Endothelial cell of umbilical vein (primary cell): ENCODE measurements around the gene NAA20. TPM values are rescaled to one million over a fixed set of nuclear protein-coding genes. Genes with fewer than 3 reads are reported as not detected.

ENCODE experiments used
- BruUV-seq: library from RNA; stranded (reverse); fragments of 400-500 nt; replicated peaks from 2 replicates; lab custom pipeline; 2021; lab: Mats Ljungman, UMichigan
- CTCF ChIA-PET: fragments of 300-600, 350-600 bp; sonication (Branson Sonifier 250); formaldehyde crosslinking; loops from one replicate; lab custom pipeline; 2021; ENCODE audit warnings: antibody characterized with exemption, inconsistent platforms; lab: Charles Lee
- POLR2A ChIA-PET: fragments of 300-600, 350-600 bp; sonication (Branson Sonifier 250); formaldehyde crosslinking; loops from one replicate; lab custom pipeline; 2021; ENCODE audit warnings: antibody characterized with exemption, inconsistent platforms; lab: Charles Lee
- DNase-seq: peaks from one replicate; pipeline ENCODE4 v3.0.0-alpha.2; 2011; ENCODE audit warnings: low read depth, low spot score
- FAIRE-seq: peaks from 2 replicates; lab custom pipeline; 2011; peaks lifted over from hg19 to GRCh38; lab: Jason Lieb, UNC
- H2AFZ ChIP-seq: 2 replicates; pipeline ENCODE4 v1.6.0; 2012; ENCODE audit warnings: low read depth, low read length, control low read depth, inconsistent platforms
- H3K27ac ChIP-seq: 2 replicates; pipeline ENCODE4 v1.5.1; 2011; ENCODE audit warnings: low read depth, mild to moderate bottlenecking, control low read depth, low read length, moderate library complexity; ENCODE audit not compliant: insufficient read depth
- H3K27me3 ChIP-seq, 2 experiments: 2 replicates each; pipeline versions ENCODE4 v1.6.0 to v1.6.1; 2011; ENCODE audit warnings: low read length in 2 of 2, mixed read lengths in 1 of 2; ENCODE audit not compliant: control insufficient read depth in 2 of 2, insufficient read depth in 2 of 2
- H3K36me3 ChIP-seq, 2 experiments: 2 replicates in 1 of 2; 3 replicates in 1 of 2; pipeline ENCODE4 v1.5.1; 2011; ENCODE audit warnings: low read length in 2 of 2, mild to moderate bottlenecking in 1 of 2, moderate library complexity in 1 of 2; ENCODE audit not compliant: control insufficient read depth in 2 of 2, insufficient read depth in 2 of 2; ENCODE audit errors: extremely low read depth in 1 of 2
- H3K4me1 ChIP-seq: 3 replicates; pipeline ENCODE4 v1.5.1; 2011; ENCODE audit warnings: mild to moderate bottlenecking, low read length; ENCODE audit not compliant: control insufficient read depth, insufficient read depth; ENCODE audit errors: extremely low read depth
- H3K4me2 ChIP-seq: 2 replicates; pipeline ENCODE4 v1.6.1; 2011; ENCODE audit warnings: low read length, control low read depth, mixed read lengths; ENCODE audit not compliant: insufficient read depth
- H3K4me3 ChIP-seq, 3 experiments: fragments of 200-600 bp in 1 of 3; sonication (generic), shearing (Covaris generic) in 1 of 3; replicated peaks in 1 of 3; 2 replicates each; pipeline ENCODE4 v1.5.1; 2011 to 2016; ENCODE audit warnings: control low read depth in 3 of 3, low read length in 3 of 3, mild to moderate bottlenecking in 2 of 3, inconsistent platforms in 1 of 3, low read depth in 1 of 3, moderate library complexity in 1 of 3; ENCODE audit not compliant: insufficient read depth in 1 of 3
- H3K79me2 ChIP-seq: 2 replicates; pipeline ENCODE4 v1.6.0; 2012; ENCODE audit warnings: low read length, inconsistent platforms; ENCODE audit not compliant: control insufficient read depth, insufficient read depth
- H3K9ac ChIP-seq: replicated peaks from 2 replicates; pipeline ENCODE3; 2011; ENCODE audit warnings: low read length, control low read depth; ENCODE audit not compliant: insufficient read depth; ENCODE audit errors: extremely low read depth
- H3K9me1 ChIP-seq: replicated peaks from 3 replicates; pipeline ENCODE4 v1.6.0; 2011; ENCODE audit warnings: mild to moderate bottlenecking, low read length; ENCODE audit not compliant: control insufficient read depth, insufficient read depth; ENCODE audit errors: extremely low read depth
- H3K9me3 ChIP-seq: replicated peaks from 2 replicates; pipeline ENCODE4 v1.5.1; 2012; ENCODE audit warnings: low read length, inconsistent platforms; ENCODE audit not compliant: control insufficient read depth, insufficient read depth
- H4K20me1 ChIP-seq: replicated peaks from 2 replicates; pipeline ENCODE3; 2011; ENCODE audit warnings: mild to moderate bottlenecking, low read length; ENCODE audit not compliant: control insufficient read depth, insufficient read depth; ENCODE audit errors: extremely low read depth
- FOS ChIP-seq: IDR thresholded peaks from 2 replicates; pipeline ENCODE4 v1.6.1; 2011; ENCODE audit warnings: mild to moderate bottlenecking, low read length, moderate library complexity, borderline replicate concordance; ENCODE audit not compliant: insufficient read depth
- GATA2 ChIP-seq: IDR thresholded peaks from 2 replicates; pipeline ENCODE4 v1.7.0; 2011; ENCODE audit warnings: low read depth, mild to moderate bottlenecking, moderate library complexity, mixed read lengths, low read length; ENCODE audit not compliant: insufficient read length, insufficient read depth
- JUN ChIP-seq: IDR thresholded peaks from 2 replicates; pipeline ENCODE4 v1.6.1; 2011; ENCODE audit warnings: borderline replicate concordance, low read depth; ENCODE audit not compliant: insufficient read length, insufficient read depth
- MYC ChIP-seq: IDR thresholded peaks from one replicate; pipeline ENCODE4 v1.6.1; 2011; ENCODE audit warnings: mild to moderate bottlenecking, low read depth, low read length
- POLR2A ChIP-seq: IDR thresholded peaks from 2 replicates; pipeline ENCODE4 v1.6.1; 2012; ENCODE audit warnings: low read depth, mild to moderate bottlenecking, control low read depth, low read length
- POLR2AphosphoS5 ChIP-seq: IDR thresholded peaks from 2 replicates; pipeline ENCODE4 v1.6.1; 2012; ENCODE audit warnings: low read depth, mild to moderate bottlenecking, control low read depth, low read length, moderate library complexity; ENCODE audit not compliant: insufficient read depth
- dilution Hi-C: fragments of 300-500 bp; cut with MboI; formaldehyde crosslinking; loops from one replicate; pipeline ENCODE4 v1.15.0; 2019; ENCODE audit warnings: low sequenced_read_pairs; ENCODE audit not compliant: extremely low pct_ligation_motif_present
- intact Hi-C: fragments of 100-400 bp; cut with micrococcal nuclease; formaldehyde crosslinking; loops from one replicate; pipeline ENCODE4 v1.10.0; 2022
- polyA plus RNA-seq, 4 experiments: library from polyadenylated mRNA; depleted of rRNA in 3 of 4; stranded (reverse) in 3 of 4; unstranded in 1 of 4; fragments of >200 nt; gene quantifications; 2 replicates each; pipeline versions ENCODE4 v1.2.1 to v1.2.3, GENCODE V29; 2011 to 2012; ENCODE audit warnings: missing spikeins in 1 of 4
- total RNA-seq: library from RNA; stranded (reverse); gene quantifications from 2 replicates; pipeline ENCODE4 v1.2.3, GENCODE V29; 2021
- TF ChIP-seq, protein P1 (sequence below), 2 donors: IDR thresholded peaks; 1 replicate in 1 of 2; 2 replicates in 1 of 2; pipeline ENCODE4 v1.5.1; 2011; ENCODE audit warnings: low read length in 2 of 2, mild to moderate bottlenecking in 2 of 2, moderate library complexity in 2 of 2, control low read depth in 1 of 2, inconsistent platforms in 1 of 2, low read depth in 1 of 2; ENCODE audit not compliant: insufficient read depth in 1 of 2; ENCODE audit errors: extremely low read depth in 1 of 2
- TF ChIP-seq, protein P2 (sequence below): IDR thresholded peaks from 2 replicates; pipeline ENCODE4 v1.6.1; 2011; ENCODE audit not compliant: insufficient read depth, insufficient read length

NAA20 gene
- total and polyA plus RNA-seq, 2 donors (not counting 3 experiments of a cell fraction or from before 2014, with no cell fraction given) = 48.6 to 77.3 TPM

DNA sequence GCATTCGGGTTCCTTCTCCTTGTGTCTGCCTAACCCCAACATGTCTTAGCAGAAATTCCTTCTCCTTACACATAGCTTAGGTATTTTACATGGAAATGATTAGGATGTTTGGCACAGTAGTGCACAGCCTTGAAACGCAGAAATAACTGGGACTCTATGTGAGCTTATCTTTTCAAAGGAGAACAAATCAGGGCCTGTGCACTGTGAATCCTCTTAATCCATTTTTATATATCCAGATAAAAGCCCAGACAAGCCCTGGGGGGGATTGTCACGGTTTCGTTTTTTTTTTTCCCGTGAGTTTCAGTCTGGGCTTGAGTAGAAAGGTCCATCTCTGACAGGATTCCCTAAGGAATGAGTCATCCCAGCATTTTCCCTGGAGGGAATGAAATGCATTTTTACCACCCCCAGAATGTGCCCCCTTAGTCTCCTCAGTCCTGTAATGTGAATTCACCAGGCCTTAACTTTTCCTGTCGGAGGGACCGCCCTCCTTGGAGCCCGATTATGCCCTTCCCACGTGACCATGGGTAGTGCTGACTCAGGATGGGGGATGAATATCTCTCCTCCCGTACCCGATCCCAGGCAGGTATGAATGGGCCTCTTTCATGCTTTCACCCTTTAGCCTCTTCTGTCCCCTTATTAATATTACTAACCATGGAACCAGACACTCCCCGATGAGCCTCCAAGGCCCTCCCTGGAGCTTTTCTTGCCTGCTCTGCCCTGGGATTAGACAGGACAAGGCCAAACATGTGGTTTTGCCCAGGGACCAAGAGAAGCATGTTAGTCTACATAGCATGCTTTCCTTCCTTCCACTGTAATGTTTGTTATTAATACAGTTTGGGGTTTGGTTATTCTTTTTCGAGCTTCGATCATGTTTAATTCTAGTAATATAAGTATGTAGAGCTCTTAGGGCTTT, 23.9 kb upstream of the NAA20 start:
- POLR2A ChIA-PET = interaction anchor here (0.6 to 2.0 kb wide), 6 partner anchors 16 to 179 kb away, joined by 3 to 7 read pairs (median 4); no protein-coding TSS in a partner anchor
- DNase-seq = peak; percentile 86
- peaks cover 6 to 11% of the 10 kb centered on the region in 2 experiments for H3K36me3 ChIP-seq
- no peaks in the 10 kb centered on the region for H3K9me3 ChIP-seq
- CTCF ChIA-PET = interaction anchor here (0.7 to 3.6 kb wide), 24 partner anchors 9 to 299 kb away, joined by 3 to 60 read pairs (median 4); partner anchors contain the start of genes CFAP61, CRNKL1 and RIN2
- no peak overlapping the region for H3K4me3 ChIP-seq
- FAIRE-seq = peak; percentile 88
- intact Hi-C loops (loop anchor here (1.0 kb wide), 6 partner anchors 16 to 176 kb away; no protein-coding TSS in a partner anchor), dilution Hi-C loops (loop anchor here (25.0 kb wide), 1 partner anchor 181 kb away; no protein-coding TSS in a partner anchor)
- H3K27ac ChIP-seq = peak overlapping the region; percentile 95
- H2AFZ ChIP-seq = no peak overlapping the region
- peak overlapping the region; percentile 59 for H3K4me2 ChIP-seq
- BruUV-seq = TSS peak; percentile 26
- TF ChIP-seq POLR2A = peak; percentile 7
- TF ChIP-seq JUN = peak; percentile 63
- peak; percentile 75 for TF ChIP-seq FOS
- peak; percentile 54 for TF ChIP-seq POLR2AphosphoS5
- TF ChIP-seq GATA2 = peak; percentile 52
- TF ChIP-seq, protein P1, sequence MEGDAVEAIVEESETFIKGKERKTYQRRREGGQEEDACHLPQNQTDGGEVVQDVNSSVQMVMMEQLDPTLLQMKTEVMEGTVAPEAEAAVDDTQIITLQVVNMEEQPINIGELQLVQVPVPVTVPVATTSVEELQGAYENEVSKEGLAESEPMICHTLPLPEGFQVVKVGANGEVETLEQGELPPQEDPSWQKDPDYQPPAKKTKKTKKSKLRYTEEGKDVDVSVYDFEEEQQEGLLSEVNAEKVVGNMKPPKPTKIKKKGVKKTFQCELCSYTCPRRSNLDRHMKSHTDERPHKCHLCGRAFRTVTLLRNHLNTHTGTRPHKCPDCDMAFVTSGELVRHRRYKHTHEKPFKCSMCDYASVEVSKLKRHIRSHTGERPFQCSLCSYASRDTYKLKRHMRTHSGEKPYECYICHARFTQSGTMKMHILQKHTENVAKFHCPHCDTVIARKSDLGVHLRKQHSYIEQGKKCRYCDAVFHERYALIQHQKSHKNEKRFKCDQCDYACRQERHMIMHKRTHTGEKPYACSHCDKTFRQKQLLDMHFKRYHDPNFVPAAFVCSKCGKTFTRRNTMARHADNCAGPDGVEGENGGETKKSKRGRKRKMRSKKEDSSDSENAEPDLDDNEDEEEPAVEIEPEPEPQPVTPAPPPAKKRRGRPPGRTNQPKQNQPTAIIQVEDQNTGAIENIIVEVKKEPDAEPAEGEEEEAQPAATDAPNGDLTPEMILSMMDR (IDR thresholded peaks at IDR 0.05; ENCODE audit: extremely low read depth in 1 of 2, insufficient read depth in 1 of 2, low read depth in 1 of 2, low read length in 2 of 2) = no peak
- TF ChIP-seq MYC = no peak
- TF ChIP-seq, protein P2, sequence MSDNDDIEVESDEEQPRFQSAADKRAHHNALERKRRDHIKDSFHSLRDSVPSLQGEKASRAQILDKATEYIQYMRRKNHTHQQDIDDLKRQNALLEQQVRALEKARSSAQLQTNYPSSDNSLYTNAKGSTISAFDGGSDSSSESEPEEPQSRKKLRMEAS = peak; percentile 39
- H3K79me2 ChIP-seq = peaks cover 13% of the 10 kb centered on the region
- no peaks in the 10 kb centered on the region for H3K27me3 ChIP-seq
- H3K9me1 ChIP-seq = no peaks in the 10 kb centered on the region
- no peaks in the 10 kb centered on the region for H4K20me1 ChIP-seq
- peak overlapping the region; percentile 85 for H3K9ac ChIP-seq
- H3K4me1 ChIP-seq = peaks cover 48% of the 10 kb centered on the region
